ENCODE measurements around the gene PLIN4. TPM values are rescaled to one million over a fixed set of nuclear protein-coding genes. Genes with fewer than 3 reads are reported as not detected.
"Not testable (repeated sequence)": the region's sequence is repeated elsewhere in the genome, so short reads cannot be mapped to it uniquely, and the experiment has no call there.

Gene PLIN4
- total RNA-seq, 2 donors from 2014 or later: not detected

GRCh38 chr19:4539693-4540581, 21.7 kb upstream of the PLIN4 start, which contains the start of gene LRG1:
LRG1 (minus strand) TSS chr19:4540036; CDS start chr19:4540013, 23 bp downstream.
- DNase-seq: no peak
- H3K27ac Mint-ChIP-seq: no peak within 1 kb of the TSS
- no peak for ATAC-seq

GRCh38 chr19:4539169-4539692, 20.9 kb upstream of the PLIN4 start:
- peaks cover 2% of the 10 kb centered on the region for H3K36me3 Mint-ChIP-seq (ENCODE audit: low read depth)
- peaks cover 24% of the 10 kb centered on the region for H3K27me3 Mint-ChIP-seq
- DNase-seq (no peak), ATAC-seq (no peak)
- H3K9me3 ChIP-seq (ENCODE audit: control insufficient read depth, low read length, poor library complexity, severe bottlenecking): no peaks in the 10 kb centered on the region
- no peak overlapping the region for H3K4me3 Mint-ChIP-seq
- H3K27ac Mint-ChIP-seq: no peak overlapping the region
- no peaks in the 10 kb centered on the region for H3K4me1 Mint-ChIP-seq

More at GRCh38 chr19:4539693-4540581, 21.7 kb upstream of the PLIN4 start, which contains the start of gene LRG1:
- Mint-ChIP-seq H3K36me3 (ENCODE audit: low read depth) (peaks cover 2% of the 10 kb centered on the region), H3K4me3 (no peak within 1 kb of the TSS), H3K4me1 (no peaks in the 10 kb centered on the region), H3K27me3 (peaks cover 20% of the 10 kb centered on the region)
- no peaks in the 10 kb centered on the region for H3K9me3 ChIP-seq (ENCODE audit: control insufficient read depth, low read length, poor library complexity, severe bottlenecking)

GRCh38 chr19:4538601-4538954, 20.3 kb upstream of the PLIN4 start:
- H3K27me3 Mint-ChIP-seq: peaks cover 24% of the 10 kb centered on the region
- H3K36me3 Mint-ChIP-seq (ENCODE audit: low read depth): peaks cover 2% of the 10 kb centered on the region
- H3K9me3 ChIP-seq (ENCODE audit: control insufficient read depth, low read length, poor library complexity, severe bottlenecking): no peaks in the 10 kb centered on the region
- H3K4me3 Mint-ChIP-seq: no peak overlapping the region
- H3K27ac Mint-ChIP-seq: no peak overlapping the region
- DNase-seq: no peak
- H3K4me1 Mint-ChIP-seq: no peaks in the 10 kb centered on the region
- ATAC-seq: no peak

GRCh38 chr19:4537953-4538600, 19.8 kb upstream of the PLIN4 start:
- Mint-ChIP-seq H3K27me3 (peaks cover 29% of the 10 kb centered on the region), H3K4me1 (no peaks in the 10 kb centered on the region), H3K27ac (no peak overlapping the region), H3K4me3 (no peak overlapping the region), H3K36me3 (ENCODE audit: low read depth) (peaks cover 2% of the 10 kb centered on the region)
- ATAC-seq (no peak), DNase-seq (no peak)
- no peaks in the 10 kb centered on the region for H3K9me3 ChIP-seq (ENCODE audit: control insufficient read depth, low read length, poor library complexity, severe bottlenecking)

DNA sequence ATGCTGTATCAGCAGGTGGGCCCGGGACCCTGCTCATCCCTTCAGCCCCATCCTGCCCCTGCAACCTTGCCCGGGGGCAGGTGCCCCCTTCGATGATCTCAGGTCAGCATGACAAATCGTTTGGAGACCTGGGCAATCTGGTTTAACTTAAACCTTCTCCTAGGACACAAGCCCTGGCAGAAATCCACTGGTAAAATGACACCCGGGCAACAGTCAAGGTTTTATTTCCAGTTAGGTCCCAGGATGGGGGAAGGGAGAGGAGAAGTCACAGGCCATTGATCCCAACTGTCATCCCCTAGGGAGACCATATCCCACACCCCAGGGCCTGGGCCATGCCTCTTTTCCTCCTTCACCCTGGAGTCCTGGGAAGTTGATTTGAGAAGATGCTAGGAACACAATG, 18.5 kb upstream of the PLIN4 start:
- H3K27me3 Mint-ChIP-seq: peaks cover 29% of the 10 kb centered on the region
- H3K4me3 Mint-ChIP-seq: no peak overlapping the region
- ATAC-seq (no peak), DNase-seq (no peak)
- H3K4me1 Mint-ChIP-seq: no peaks in the 10 kb centered on the region
- no peaks in the 10 kb centered on the region for H3K9me3 ChIP-seq (ENCODE audit: control insufficient read depth, low read length, poor library complexity, severe bottlenecking)
- peaks cover 2% of the 10 kb centered on the region for H3K36me3 Mint-ChIP-seq (ENCODE audit: low read depth)
- H3K27ac Mint-ChIP-seq: no peak overlapping the region

GRCh38 chr19:4534836-4535658, 16.8 kb upstream of the PLIN4 start, which contains the start of gene PLIN5:
PLIN5 (minus strand) TSS chr19:4535224; CDS start chr19:4534074, 1,150 bp downstream.
- Mint-ChIP-seq H3K4me3 (peak within 1 kb of the TSS; percentile 12), H3K27ac (no peak within 1 kb of the TSS), H3K36me3 (ENCODE audit: low read depth) (peaks cover 2% of the 10 kb centered on the region), H3K27me3 (peaks cover 28% of the 10 kb centered on the region), H3K4me1 (no peaks in the 10 kb centered on the region)
- no peaks in the 10 kb centered on the region for H3K9me3 ChIP-seq (ENCODE audit: control insufficient read depth, low read length, poor library complexity, severe bottlenecking)
- peak; percentile 36 for ATAC-seq
- no peak for DNase-seq

DNA sequence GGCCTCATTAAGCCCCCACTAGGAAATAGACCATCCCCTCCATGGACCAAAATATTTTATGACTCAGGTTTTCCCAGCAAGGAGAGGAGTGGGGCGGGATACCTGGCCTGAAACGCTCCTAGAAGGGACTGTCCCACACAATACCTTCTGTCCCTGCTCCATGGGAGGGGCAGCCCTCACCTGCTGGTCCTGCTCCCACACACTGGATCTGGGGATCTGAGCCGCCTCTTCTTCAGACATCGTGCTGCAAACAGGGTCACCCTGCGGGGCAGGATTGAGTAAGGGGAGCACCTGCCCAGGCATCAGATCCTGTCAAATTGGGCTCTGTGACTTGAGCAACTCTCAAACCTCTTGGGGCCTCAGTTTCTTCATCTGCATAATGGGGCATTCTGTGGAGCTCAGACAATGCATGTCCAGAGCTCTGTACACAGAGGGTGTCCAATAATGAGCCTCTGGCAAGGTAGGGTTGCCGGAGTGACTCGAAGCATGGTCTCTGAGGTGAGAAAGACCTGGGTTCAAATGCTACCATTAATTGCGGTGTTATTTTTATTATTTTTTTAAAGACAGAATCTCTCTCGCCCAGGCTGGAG, 15.6 kb upstream of the PLIN4 start:
- DNase-seq: no peak
- Mint-ChIP-seq H3K27ac (no peak overlapping the region), H3K27me3 (peaks cover 16% of the 10 kb centered on the region), H3K36me3 (ENCODE audit: low read depth) (no peaks in the 10 kb centered on the region), H3K4me1 (no peaks in the 10 kb centered on the region), H3K4me3 (no peak overlapping the region)
- no peak for ATAC-seq
- H3K9me3 ChIP-seq (ENCODE audit: control insufficient read depth, low read length, poor library complexity, severe bottlenecking): no peaks in the 10 kb centered on the region

DNA sequence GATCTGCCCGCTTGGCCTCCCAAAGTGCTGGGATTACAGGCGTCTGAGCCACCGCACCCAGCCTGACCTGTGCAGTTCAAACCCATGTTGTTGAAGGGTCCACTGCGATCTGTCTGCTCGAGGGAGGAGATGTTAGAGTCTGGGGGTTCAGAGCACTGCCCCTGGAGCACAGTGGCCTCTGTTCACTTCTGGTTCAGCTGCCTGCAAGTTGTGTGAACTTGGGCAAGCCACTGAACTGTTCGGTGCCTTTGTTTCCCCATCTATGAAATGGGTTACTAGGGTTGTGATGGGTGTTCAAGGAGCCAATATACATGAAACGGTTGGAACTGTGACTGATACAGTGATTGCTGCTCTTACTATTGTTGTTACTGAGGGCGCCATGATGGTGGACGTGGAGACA, 15.0 kb upstream of the PLIN4 start:
- H3K9me3 ChIP-seq (ENCODE audit: control insufficient read depth, low read length, poor library complexity, severe bottlenecking): no peaks in the 10 kb centered on the region
- Mint-ChIP-seq H3K4me3 (no peak overlapping the region), H3K4me1 (no peaks in the 10 kb centered on the region), H3K27ac (peak overlapping the region; percentile 39), H3K27me3 (peaks cover 15% of the 10 kb centered on the region), H3K36me3 (ENCODE audit: low read depth) (no peaks in the 10 kb centered on the region)
- DNase-seq: no peak
- ATAC-seq: no peak

- no peak for DNase-seq
- Mint-ChIP-seq H3K27ac (no peak overlapping the region), H3K4me3 (no peak overlapping the region), H3K27me3 (peaks cover 15% of the 10 kb centered on the region), H3K4me1 (no peaks in the 10 kb centered on the region), H3K36me3 (ENCODE audit: low read depth) (no peaks in the 10 kb centered on the region)
- ATAC-seq: no peak
- no peaks in the 10 kb centered on the region for H3K9me3 ChIP-seq (ENCODE audit: control insufficient read depth, low read length, poor library complexity, severe bottlenecking)
These were observed 13.4 kb upstream of the PLIN4 start for GRCh38 chr19:4531562-4532165.

- no peaks in the 10 kb centered on the region for H3K36me3 Mint-ChIP-seq (ENCODE audit: low read depth)
- no peak for DNase-seq
- H3K27ac Mint-ChIP-seq: no peak overlapping the region
- no peak for ATAC-seq
- no peaks in the 10 kb centered on the region for H3K4me1 Mint-ChIP-seq
- peaks cover 9% of the 10 kb centered on the region for H3K27me3 Mint-ChIP-seq
- no peaks in the 10 kb centered on the region for H3K9me3 ChIP-seq (ENCODE audit: control insufficient read depth, low read length, poor library complexity, severe bottlenecking)
- H3K4me3 Mint-ChIP-seq: no peak overlapping the region
These were observed 11.7 kb upstream of the PLIN4 start for GRCh38 chr19:4529924-4530522.

- ATAC-seq (no peak), DNase-seq (no peak)
- Mint-ChIP-seq H3K4me1 (no peaks in the 10 kb centered on the region), H3K27me3 (peaks cover 5% of the 10 kb centered on the region), H3K36me3 (ENCODE audit: low read depth) (no peaks in the 10 kb centered on the region), H3K4me3 (no peak overlapping the region), H3K27ac (no peak overlapping the region)
- H3K9me3 ChIP-seq (ENCODE audit: control insufficient read depth, low read length, poor library complexity, severe bottlenecking): no peaks in the 10 kb centered on the region
These were observed 10.6 kb upstream of the PLIN4 start for GRCh38 chr19:4528843-4529242.

- DNase-seq; H3K27ac Mint-ChIP-seq; ATAC-seq; H3K36me3 Mint-ChIP-seq (ENCODE audit: low read depth); H3K9me3 ChIP-seq (ENCODE audit: control insufficient read depth, low read length, poor library complexity, severe bottlenecking); H3K4me1 Mint-ChIP-seq; H3K27me3 Mint-ChIP-seq; H3K4me3 Mint-ChIP-seq: not testable (repeated sequence)
These were observed 9.1 kb upstream of the PLIN4 start for GRCh38 chr19:4527377-4527776.

Measured in T-helper 17 cell (primary cell).